Lower lobe of right lung (tissue), 2 donors: ENCODE results near the gene SYNE2. TPM values are rescaled to one million over a fixed set of nuclear protein-coding genes. Genes with fewer than 3 reads are reported as not detected.
A peak's percentile ranks its signal among the peaks of the same experiment; 100 is the strongest.

Experiments used
- ATAC-seq, 2 donors: fragments of 200-7000 bp; cut with Tn5 transposase; one replicate each; pipeline ENCODE4 v1.9.1; 2020 to 2022; ENCODE audit warnings: mild to moderate bottlenecking in 2 of 2, moderate library complexity in 2 of 2
- DNase-seq: peaks from one replicate; pipeline ENCODE4 v3.0.0-alpha.2; 2020
- H3K27ac ChIP-seq: fragments of 200-600 bp; one replicate; pipeline ENCODE4 v1.8.0; 2022
- H3K27me3 ChIP-seq: fragments of 200-600 bp; one replicate; pipeline ENCODE4 v1.8.0; 2022; ENCODE audit warnings: low read depth
- H3K36me3 ChIP-seq: fragments of 200-600 bp; one replicate; pipeline ENCODE4 v1.8.0; 2022; ENCODE audit warnings: mild to moderate bottlenecking
- H3K4me1 ChIP-seq: fragments of 200-600 bp; one replicate; pipeline ENCODE4 v1.8.0; 2022
- H3K4me3 ChIP-seq: fragments of 200-600 bp; one replicate; pipeline ENCODE4 v1.8.0; 2022; ENCODE audit warnings: mild to moderate bottlenecking
- H3K9me3 ChIP-seq: fragments of 200-600 bp; one replicate; pipeline ENCODE4 v1.8.0; 2022
- CTCF ChIP-seq: fragments of 200-600 bp; IDR thresholded peaks from one replicate; pipeline ENCODE4 v1.8.0; 2022; ENCODE audit warnings: antibody characterized with exemption, mild to moderate bottlenecking
- intact Hi-C: fragments of 100-400 bp; cut with DNase I; formaldehyde crosslinking; loops from one replicate; pipeline ENCODE4 v1.11.0; 2022
- total RNA-seq: library from RNA; stranded (reverse); fragmentation: NEBNext Ultra II Directional; extraction: Animal tissue kit (Norgen Biotek cat#: 25700); gene quantifications from one replicate; pipeline ENCODE4 v1.2.1, GENCODE V29; 2021
- donor health status: DM: no; HTN: yes; CAD: no; lungs with severe emphysema.

The SYNE2 gene
- total RNA-seq, 1 donor from 2014 or later, result 129 TPM

- no peak for DNase-seq
- Histone ChIP-seq H3K36me3 (peaks cover 97% of the 10 kb centered on the region), H3K9me3 (no peaks in the 10 kb centered on the region), H3K27me3 (no peaks in the 10 kb centered on the region), H3K4me1 (peaks cover 7% of the 10 kb centered on the region), H3K4me3 (no peak overlapping the region), H3K27ac (no peak overlapping the region)
- intact Hi-C loops, result no loop called here
- no peak for TF ChIP-seq CTCF
- ATAC-seq, result peak in 1 of 2 donors; percentile 57
Measured at GRCh38 chr14:64221391-64222003, 368.7 kb downstream of the SYNE2 start.

- Histone ChIP-seq H3K4me1 (no peaks in the 10 kb centered on the region), H3K27me3 (no peaks in the 10 kb centered on the region), H3K4me3 (no peak overlapping the region), H3K9me3 (no peaks in the 10 kb centered on the region), H3K27ac (no peak overlapping the region), H3K36me3 (peaks cover 98% of the 10 kb centered on the region)
- DNase-seq, result no peak
- intact Hi-C loops, result no loop called here
- ATAC-seq, result peak in 1 of 2 donors; percentile 45
- TF ChIP-seq CTCF, result no peak
Measured at GRCh38 chr14:64225151-64225757, 372.4 kb downstream of the SYNE2 start.

- Histone ChIP-seq H3K9me3 (no peaks in the 10 kb centered on the region), H3K27ac (no peak overlapping the region), H3K36me3 (peaks cover 77% of the 10 kb centered on the region), H3K27me3 (no peaks in the 10 kb centered on the region), H3K4me3 (no peak overlapping the region), H3K4me1 (no peaks in the 10 kb centered on the region)
- intact Hi-C loops, result no loop called here
- DNase-seq (no peak), ATAC-seq (no peak)
- TF ChIP-seq CTCF, result no peak
Measured at GRCh38 chr14:64227856-64228255, 375.1 kb downstream of the SYNE2 start.

- ATAC-seq, result no peak
- no peak overlapping the region for H3K27ac ChIP-seq
- intact Hi-C loops, result no loop called here
- H3K4me3 ChIP-seq, result no peak overlapping the region
- no peaks in the 10 kb centered on the region for H3K27me3 ChIP-seq
- TF ChIP-seq CTCF, result no peak
- no peaks in the 10 kb centered on the region for H3K9me3 ChIP-seq
- H3K36me3 ChIP-seq, result peaks cover 61% of the 10 kb centered on the region
- no peak for DNase-seq
- no peaks in the 10 kb centered on the region for H3K4me1 ChIP-seq
Measured at GRCh38 chr14:64229489-64229888, 376.7 kb downstream of the SYNE2 start.

- Histone ChIP-seq H3K4me3 (no peak overlapping the region), H3K27ac (no peak overlapping the region), H3K27me3 (no peaks in the 10 kb centered on the region), H3K36me3 (peaks cover 33% of the 10 kb centered on the region), H3K9me3 (no peaks in the 10 kb centered on the region), H3K4me1 (no peaks in the 10 kb centered on the region)
- DNase-seq (no peak), ATAC-seq (peak; percentile 28 to 60)
- intact Hi-C loops, result no loop called here
- no peak for TF ChIP-seq CTCF
Measured at GRCh38 chr14:64232095-64232838, 379.5 kb downstream of the SYNE2 start.
